SK-N-SH treated with all-trans-retinoic acid at 6 μM for 48 hours (cell line): Measurements from ENCODE around the gene AQP5.

Source experiments
- OSR1 ChIP-seq: fragments of 250-450 bp; sonication (Bioruptor Pico); IDR thresholded peaks from 2 replicates; pipeline ENCODE4 v1.8.0; 2022; ENCODE audit warnings: moderate library complexity, mild to moderate bottlenecking, inconsistent platforms
- POU6F1 ChIP-seq: fragments of 250-450 bp; sonication (Bioruptor Pico); IDR thresholded peaks from 2 replicates; pipeline ENCODE4 v1.8.0; 2021; ENCODE audit warnings: low read depth, mild to moderate bottlenecking, moderate library complexity, borderline replicate concordance
- TCF4 ChIP-seq: fragments of 250-450 bp; sonication (Bioruptor Pico); IDR thresholded peaks from 2 replicates; pipeline ENCODE4 v1.8.0; 2021; ENCODE audit warnings: mild to moderate bottlenecking, moderate library complexity, borderline replicate concordance
- ZNF70 ChIP-seq: fragments of 450-650 bp; formaldehyde crosslinking; IDR thresholded peaks from 2 replicates; pipeline ENCODE4 v1.5.0; 2020; ENCODE audit warnings: mild to moderate bottlenecking, moderate library complexity

GRCh38 chr12:49932533-49933130, 29.0 kb upstream of the AQP5 start:
- TF ChIP-seq ZNF70 (CRISPR knock-in tag) (no peak), TCF4 (no peak), POU6F1 (no peak), OSR1 (CRISPR knock-in tag) (no peak)
